K562 (cell line): Measurements from ENCODE around the gene LMNA. TPM values are rescaled to one million over a fixed set of nuclear protein-coding genes. Genes with fewer than 3 reads are reported as not detected.

Source experiments
- BHLHE40 ChIP-seq: IDR thresholded peaks from 2 replicates; pipeline ENCODE4 v1.6.1; 2011; ENCODE audit warnings: low read length, improper control_type of control experiment
- BRCA1 ChIP-seq, 2 experiments: fragments of 450-650 bp in 1 of 2; sonication (generic) in 1 of 2; formaldehyde crosslinking in 1 of 2; IDR thresholded peaks; 2 replicates each; pipeline versions ENCODE4 v1.5.0 to v1.6.1; 2017 to 2020; ENCODE audit warnings: mild to moderate bottlenecking in 1 of 2, missing genetic modification reagents in 1 of 2
- EGR1 ChIP-seq: fragments of 450-650 bp; conservative IDR thresholded peaks from 2 replicates; pipeline ENCODE4 v1.6.1; 2017; ENCODE audit warnings: mild to moderate bottlenecking
- EP400 ChIP-seq: fragments of 450-650 bp; IDR thresholded peaks from 2 replicates; pipeline ENCODE4 v1.6.1; 2017; ENCODE audit warnings: antibody characterized with exemption, mild to moderate bottlenecking, moderate library complexity
- ILF3 ChIP-seq: fragments of 450-650 bp; IDR thresholded peaks from 2 replicates; pipeline ENCODE4 v1.6.1; 2018; ENCODE audit warnings: antibody characterized with exemption, mild to moderate bottlenecking, moderate library complexity, borderline replicate concordance
- L3MBTL2 ChIP-seq: fragments of 450-650 bp; IDR thresholded peaks from 2 replicates; pipeline ENCODE4 v1.6.1; 2016; ENCODE audit warnings: mild to moderate bottlenecking, moderate library complexity
- MYC ChIP-seq, 2 experiments: fragments of 250-450 bp in 1 of 2; sonication (Bioruptor Pico) in 1 of 2; IDR thresholded peaks; 2 replicates each; pipeline versions ENCODE4 v1.5.1 to v1.6.1; 2012 to 2021; ENCODE audit warnings: low read depth in 2 of 2, borderline replicate concordance in 1 of 2, improper control_type of control experiment in 1 of 2, low read length in 1 of 2, mild to moderate bottlenecking in 1 of 2, moderate library complexity in 1 of 2
- NFYB ChIP-seq: IDR thresholded peaks from 2 replicates; pipeline ENCODE4 v1.6.1; 2011; ENCODE audit warnings: mild to moderate bottlenecking, moderate library complexity; ENCODE audit not compliant: insufficient read length; ENCODE audit errors: extremely low read depth
- RBBP5 ChIP-seq: fragments of 200-600 bp; sonication (generic); IDR thresholded peaks from 2 replicates; pipeline ENCODE4 v1.6.1; 2012; ENCODE audit warnings: borderline replicate concordance, mild to moderate bottlenecking, low read length, control low read depth, inconsistent platforms; ENCODE audit not compliant: insufficient read depth, poor library complexity, severe bottlenecking
- SUPT5H ChIP-seq: fragments of 450-650 bp; IDR thresholded peaks from 2 replicates; pipeline ENCODE4 v1.6.1; 2016
- ZBTB1 ChIP-seq: sonication (generic); formaldehyde crosslinking; IDR thresholded peaks from 2 replicates; pipeline ENCODE4 v1.8.1; 2023; ENCODE audit warnings: missing genetic modification reagents, low read depth, mild to moderate bottlenecking, borderline replicate concordance
- ZBTB7A ChIP-seq: IDR thresholded peaks from 2 replicates; pipeline ENCODE4 v1.6.1; 2011; ENCODE audit warnings: low read depth, mild to moderate bottlenecking, low read length, moderate library complexity, borderline replicate concordance; ENCODE audit not compliant: control insufficient read depth
- ZFP36 ChIP-seq: fragments of 150-350 bp; IDR thresholded peaks from 2 replicates; pipeline ENCODE4 v1.6.1; 2018; ENCODE audit warnings: low read length, low read depth; ENCODE audit not compliant: partially characterized antibody
- polyA plus RNA-seq, 8 experiments: library from polyadenylated mRNA; depleted of rRNA in 4 of 8; stranded (reverse) in 5 of 8; unstranded in 3 of 8; fragments of >200 nt; fragmentation: Nextera tagmentation in 2 of 8; fragmentation: Illumina TruSeq in 1 of 8; extraction: Ambion mirVana in 2 of 8; extraction: Trizol in 1 of 8; gene quantifications; 2 replicates each; pipeline versions ENCODE4 v1.2.1 to v1.2.3, GENCODE V29; 2011 to 2014; ENCODE audit warnings: inconsistent platforms in 1 of 8, missing spikeins in 1 of 8
- total RNA-seq, 7 experiments: library from RNA; depleted of rRNA in 6 of 7; stranded (reverse); fragments of >200 nt in 6 of 7; fragmentation: Illumina TruSeq in 2 of 7; extraction: Trizol in 2 of 7; gene quantifications; 2 replicates each; pipeline versions ENCODE4 v1.2.1 to v1.2.3, GENCODE V29; 2011 to 2021; ENCODE audit warnings: low replicate concordance in 1 of 7
- TF ChIP-seq, protein P1 (sequence below): sonication (generic); formaldehyde crosslinking; IDR thresholded peaks from 2 replicates; pipeline ENCODE4 v1.9.0; 2022; ENCODE audit warnings: mild to moderate bottlenecking, missing genetic modification reagents
- TF ChIP-seq, protein P2 (sequence below): fragments of 450-650 bp; IDR thresholded peaks from 2 replicates; pipeline ENCODE4 v1.6.1; 2016; ENCODE audit warnings: missing biosample characterization, missing genetic modification characterization
- TF ChIP-seq, protein P3 (sequence below), 2 experiments: fragments of 450-650 bp; conservative IDR thresholded peaks; 2 replicates each; pipeline ENCODE4 v1.6.1; 2017; ENCODE audit warnings: mild to moderate bottlenecking in 2 of 2, moderate library complexity in 2 of 2
- TF ChIP-seq, protein P4 (sequence below): fragments of 250-450 bp; sonication (Bioruptor Pico); IDR thresholded peaks from 2 replicates; pipeline ENCODE4 v1.4.0; 2020; ENCODE audit warnings: mild to moderate bottlenecking, moderate library complexity
- TF ChIP-seq, protein P5 (sequence below), 3 experiments: fragments of 200-800 bp in 1 of 3; sonication (Bioruptor generic) in 1 of 3; sonication (generic) in 1 of 3; formaldehyde crosslinking in 1 of 3; IDR thresholded peaks; 2 replicates each; pipeline versions ENCODE4 v1.6.1 to v1.8.0; 2016 to 2022; ENCODE audit warnings: mild to moderate bottlenecking in 2 of 3, missing compliant biosample characterization in 2 of 3, missing genetic modification characterization in 2 of 3, missing genetic modification reagents in 1 of 3

Gene LMNA
- total and polyA plus RNA-seq, 9 of the 15 experiments (the other 6 are each of a cell fraction or from before 2014, with no cell fraction given) = 1.00 to 347 (median 88.2) TPM

DNA sequence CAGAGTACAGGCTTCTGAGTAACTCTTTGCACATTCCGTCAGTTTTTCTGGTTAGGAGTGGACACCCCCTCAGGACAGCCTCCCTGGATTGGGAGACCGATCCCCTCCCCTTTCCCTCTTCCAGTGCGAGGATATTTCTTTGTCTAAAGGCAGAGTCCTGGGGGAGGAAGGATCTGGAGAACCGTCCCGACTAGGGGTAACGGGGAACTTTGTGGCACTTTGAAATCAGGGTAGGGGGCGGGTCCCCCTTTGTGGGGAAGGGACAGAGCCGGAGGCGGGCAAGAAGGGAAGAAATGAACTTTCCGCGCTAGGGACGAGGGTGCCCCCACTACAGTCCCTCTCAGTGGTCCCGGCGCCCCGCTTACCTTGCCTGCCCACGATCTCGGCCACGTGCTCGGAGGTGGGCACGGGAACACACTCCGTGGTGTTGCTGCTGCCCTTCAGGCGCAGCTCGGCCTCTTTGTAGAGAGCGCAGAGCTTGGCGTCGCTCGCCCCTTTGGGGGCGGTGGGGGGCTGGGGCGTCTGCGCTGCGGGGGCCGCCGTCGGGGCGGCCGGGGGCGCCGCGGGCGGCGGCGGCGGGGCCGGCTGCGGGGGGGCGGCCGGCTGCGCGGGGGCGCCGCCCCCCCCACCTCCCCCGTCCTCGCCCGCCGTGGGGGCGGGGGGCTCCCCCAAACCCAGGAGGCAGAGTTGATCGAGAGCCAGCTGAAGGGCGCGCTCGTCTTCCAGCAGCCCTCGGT is 33.2 kb upstream of the LMNA start (continued):
- TF ChIP-seq, protein P1, sequence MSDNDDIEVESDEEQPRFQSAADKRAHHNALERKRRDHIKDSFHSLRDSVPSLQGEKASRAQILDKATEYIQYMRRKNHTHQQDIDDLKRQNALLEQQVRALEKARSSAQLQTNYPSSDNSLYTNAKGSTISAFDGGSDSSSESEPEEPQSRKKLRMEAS (CRISPR knock-in tag) = peak; percentile 85
- TF ChIP-seq NFYB = no peak
- no peak for TF ChIP-seq BHLHE40
- peak; percentile 21 for TF ChIP-seq RBBP5
- peak; percentile 81; the same call in 1 of the 2 replicates for TF ChIP-seq ZBTB7A
- TF ChIP-seq MYC (IDR thresholded peaks at IDR 0.05; ENCODE audit: low read depth, low read length) = peak; percentile 71
- no peak for TF ChIP-seq MYC (CRISPR knock-in tag; IDR thresholded peaks at IDR 0.05; ENCODE audit: borderline replicate concordance, low read depth)
- peak; percentile 6; the same call in 1 of the 2 replicates for TF ChIP-seq EGR1
- peak; percentile 58 for TF ChIP-seq ZFP36
- TF ChIP-seq, protein P2, sequence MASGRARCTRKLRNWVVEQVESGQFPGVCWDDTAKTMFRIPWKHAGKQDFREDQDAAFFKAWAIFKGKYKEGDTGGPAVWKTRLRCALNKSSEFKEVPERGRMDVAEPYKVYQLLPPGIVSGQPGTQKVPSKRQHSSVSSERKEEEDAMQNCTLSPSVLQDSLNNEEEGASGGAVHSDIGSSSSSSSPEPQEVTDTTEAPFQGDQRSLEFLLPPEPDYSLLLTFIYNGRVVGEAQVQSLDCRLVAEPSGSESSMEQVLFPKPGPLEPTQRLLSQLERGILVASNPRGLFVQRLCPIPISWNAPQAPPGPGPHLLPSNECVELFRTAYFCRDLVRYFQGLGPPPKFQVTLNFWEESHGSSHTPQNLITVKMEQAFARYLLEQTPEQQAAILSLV (tag) = no peak
- TF ChIP-seq, protein P3, sequence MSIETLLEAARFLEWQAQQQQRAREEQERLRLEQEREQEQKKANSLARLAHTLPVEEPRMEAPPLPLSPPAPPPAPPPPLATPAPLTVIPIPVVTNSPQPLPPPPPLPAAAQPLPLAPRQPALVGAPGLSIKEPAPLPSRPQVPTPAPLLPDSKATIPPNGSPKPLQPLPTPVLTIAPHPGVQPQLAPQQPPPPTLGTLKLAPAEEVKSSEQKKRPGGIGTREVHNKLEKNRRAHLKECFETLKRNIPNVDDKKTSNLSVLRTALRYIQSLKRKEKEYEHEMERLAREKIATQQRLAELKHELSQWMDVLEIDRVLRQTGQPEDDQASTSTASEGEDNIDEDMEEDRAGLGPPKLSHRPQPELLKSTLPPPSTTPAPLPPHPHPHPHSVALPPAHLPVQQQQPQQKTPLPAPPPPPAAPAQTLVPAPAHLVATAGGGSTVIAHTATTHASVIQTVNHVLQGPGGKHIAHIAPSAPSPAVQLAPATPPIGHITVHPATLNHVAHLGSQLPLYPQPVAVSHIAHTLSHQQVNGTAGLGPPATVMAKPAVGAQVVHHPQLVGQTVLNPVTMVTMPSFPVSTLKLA (conservative IDR thresholded peaks at IDR 0.05) = peak; percentile 73 to 74
- TF ChIP-seq L3MBTL2 = peak; percentile 69
- peak; percentile 40; the same call in 1 of the 2 replicates for TF ChIP-seq EP400
- TF ChIP-seq, protein P4, sequence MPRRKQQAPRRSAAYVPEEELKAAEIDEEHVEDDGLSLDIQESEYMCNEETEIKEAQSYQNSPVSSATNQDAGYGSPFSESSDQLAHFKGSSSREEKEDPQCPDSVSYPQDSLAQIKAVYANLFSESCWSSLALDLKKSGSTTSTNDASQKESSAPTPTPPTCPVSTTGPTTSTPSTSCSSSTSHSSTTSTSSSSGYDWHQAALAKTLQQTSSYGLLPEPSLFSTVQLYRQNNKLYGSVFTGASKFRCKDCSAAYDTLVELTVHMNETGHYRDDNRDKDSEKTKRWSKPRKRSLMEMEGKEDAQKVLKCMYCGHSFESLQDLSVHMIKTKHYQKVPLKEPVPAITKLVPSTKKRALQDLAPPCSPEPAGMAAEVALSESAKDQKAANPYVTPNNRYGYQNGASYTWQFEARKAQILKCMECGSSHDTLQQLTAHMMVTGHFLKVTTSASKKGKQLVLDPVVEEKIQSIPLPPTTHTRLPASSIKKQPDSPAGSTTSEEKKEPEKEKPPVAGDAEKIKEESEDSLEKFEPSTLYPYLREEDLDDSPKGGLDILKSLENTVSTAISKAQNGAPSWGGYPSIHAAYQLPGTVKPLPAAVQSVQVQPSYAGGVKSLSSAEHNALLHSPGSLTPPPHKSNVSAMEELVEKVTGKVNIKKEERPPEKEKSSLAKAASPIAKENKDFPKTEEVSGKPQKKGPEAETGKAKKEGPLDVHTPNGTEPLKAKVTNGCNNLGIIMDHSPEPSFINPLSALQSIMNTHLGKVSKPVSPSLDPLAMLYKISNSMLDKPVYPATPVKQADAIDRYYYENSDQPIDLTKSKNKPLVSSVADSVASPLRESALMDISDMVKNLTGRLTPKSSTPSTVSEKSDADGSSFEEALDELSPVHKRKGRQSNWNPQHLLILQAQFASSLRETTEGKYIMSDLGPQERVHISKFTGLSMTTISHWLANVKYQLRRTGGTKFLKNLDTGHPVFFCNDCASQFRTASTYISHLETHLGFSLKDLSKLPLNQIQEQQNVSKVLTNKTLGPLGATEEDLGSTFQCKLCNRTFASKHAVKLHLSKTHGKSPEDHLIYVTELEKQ = no peak
- TF ChIP-seq ILF3 = no peak
- TF ChIP-seq BRCA1 (IDR thresholded peaks at IDR 0.05) = no peak
- TF ChIP-seq BRCA1 (CRISPR knock-in tag; IDR thresholded peaks at IDR 0.05) = no peak
- TF ChIP-seq SUPT5H = no peak
- TF ChIP-seq ZBTB1 (CRISPR knock-in tag) = no peak
- TF ChIP-seq, protein P5, sequence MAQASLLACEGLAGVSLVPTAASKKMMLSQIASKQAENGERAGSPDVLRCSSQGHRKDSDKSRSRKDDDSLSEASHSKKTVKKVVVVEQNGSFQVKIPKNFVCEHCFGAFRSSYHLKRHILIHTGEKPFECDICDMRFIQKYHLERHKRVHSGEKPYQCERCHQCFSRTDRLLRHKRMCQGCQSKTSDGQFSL (CRISPR knock-in tag; IDR thresholded peaks at IDR 0.05) = 0 out of 2 replicates have a peak, but pooled peaks have one; percentile 47
- TF ChIP-seq, protein P5 (tag; IDR thresholded peaks at IDR 0.05) = peak in 1 of 2 experiments; percentile 32; a peak in 1 of 4 replicates
